Activated naive CD8-positive, alpha-beta T cell (primary cell): ENCODE data around the gene CACNG8.
"Not testable (repeated sequence)": the region's sequence is repeated elsewhere in the genome, so short reads cannot be mapped to it uniquely, and the experiment has no call there.

Source experiments
- H3K27ac Mint-ChIP-seq: one replicate; pipeline ENCODE4 v1.8.0; 2021; ENCODE audit warnings: mixed read lengths
- H3K27me3 Mint-ChIP-seq: one replicate; pipeline ENCODE4 v1.8.0; 2021; ENCODE audit warnings: mixed read lengths
- H3K36me3 Mint-ChIP-seq: one replicate; pipeline ENCODE4 v1.8.0; 2021; ENCODE audit warnings: mixed read lengths
- H3K4me1 Mint-ChIP-seq: one replicate; pipeline ENCODE4 v1.8.0; 2021; ENCODE audit warnings: low read depth, mixed read lengths
- H3K4me3 Mint-ChIP-seq: one replicate; pipeline ENCODE4 v1.8.0; 2021; ENCODE audit warnings: mild to moderate bottlenecking, mixed read lengths
- H3K9me3 Mint-ChIP-seq: one replicate; pipeline ENCODE4 v1.8.0; 2021; ENCODE audit warnings: low read depth, mixed read lengths

CACNG8 gene

DNA sequence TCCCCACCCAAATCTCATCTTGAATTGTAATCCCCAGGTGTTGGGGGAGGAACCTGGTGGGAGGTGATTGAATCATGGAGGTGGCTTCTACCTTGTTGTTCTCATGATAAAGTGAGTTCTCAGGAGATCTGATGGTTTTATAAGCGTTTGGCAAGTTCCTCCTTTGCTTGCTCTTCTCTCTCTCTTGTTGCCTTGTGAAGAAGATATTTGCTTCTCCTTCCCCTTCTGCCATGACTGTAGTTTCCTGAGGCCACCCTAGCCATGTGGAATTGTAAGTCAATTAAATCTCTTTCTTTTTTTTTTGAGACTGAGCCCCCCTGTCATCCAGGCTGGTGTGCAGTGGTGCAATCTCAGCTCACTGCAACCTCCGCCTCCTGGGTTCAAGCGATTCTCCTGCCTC, 66.6 kb downstream of the CACNG8 start:
- Mint-ChIP-seq H3K9me3 (no peaks in the 10 kb centered on the region), H3K27ac (no peak overlapping the region), H3K27me3 (peaks cover 17% of the 10 kb centered on the region), H3K4me3 (no peak overlapping the region), H3K36me3 (peaks cover 2% of the 10 kb centered on the region), H3K4me1 (peaks cover 2% of the 10 kb centered on the region)

GRCh38 chr19:54029930-54030490, 67.3 kb downstream of the CACNG8 start:
- no peak overlapping the region for H3K4me3 Mint-ChIP-seq
- H3K9me3 Mint-ChIP-seq, result no peaks in the 10 kb centered on the region
- H3K27me3 Mint-ChIP-seq, result peaks cover 17% of the 10 kb centered on the region
- H3K4me1 Mint-ChIP-seq, result peaks cover 2% of the 10 kb centered on the region
- no peak overlapping the region for H3K27ac Mint-ChIP-seq
- H3K36me3 Mint-ChIP-seq, result peaks cover 2% of the 10 kb centered on the region

- Mint-ChIP-seq H3K27me3 (peaks cover 18% of the 10 kb centered on the region), H3K4me3 (no peak overlapping the region), H3K9me3 (no peaks in the 10 kb centered on the region), H3K4me1 (peaks cover 2% of the 10 kb centered on the region), H3K36me3 (peaks cover 2% of the 10 kb centered on the region), H3K27ac (no peak overlapping the region)
Measured at GRCh38 chr19:54030895-54031586, 68.3 kb downstream of the CACNG8 start.

GRCh38 chr19:54035215-54036178, 72.8 kb downstream of the CACNG8 start:
- Mint-ChIP-seq H3K27ac (no peak overlapping the region), H3K4me1 (no peaks in the 10 kb centered on the region), H3K9me3 (no peaks in the 10 kb centered on the region), H3K4me3 (no peak overlapping the region), H3K36me3 (no peaks in the 10 kb centered on the region), H3K27me3 (peaks cover 15% of the 10 kb centered on the region)

DNA sequence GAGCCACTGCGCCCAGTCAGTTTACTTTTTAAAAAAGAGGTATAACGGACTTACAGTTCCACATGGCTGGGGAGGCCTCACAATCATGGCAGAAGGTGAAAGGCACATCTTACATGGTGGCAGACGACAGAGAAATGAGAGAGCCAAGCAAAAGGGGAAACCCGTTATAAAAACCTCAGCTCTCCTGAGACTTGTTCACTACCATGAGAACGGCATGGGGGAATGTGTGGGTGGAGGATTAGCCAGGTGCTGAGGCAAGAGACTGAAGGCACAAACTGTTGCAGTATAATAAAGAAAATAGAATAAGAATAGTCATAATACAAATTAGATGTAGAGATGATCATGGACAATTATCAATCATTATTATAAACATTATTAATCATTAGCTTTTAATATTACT, 73.8 kb downstream of the CACNG8 start:
- H3K9me3 Mint-ChIP-seq, H3K4me3 Mint-ChIP-seq, H3K4me1 Mint-ChIP-seq, H3K36me3 Mint-ChIP-seq, H3K27ac Mint-ChIP-seq: not testable (repeated sequence)
- H3K27me3 Mint-ChIP-seq, result peaks cover 15% of the 10 kb centered on the region
